ENCODE data around the gene CDX2.

The CDX2 gene

GRCh38 chr13:27979001-27979643 is 10.0 kb upstream of the CDX2 start:
- in situ Hi-C loops (cut with MboI; ENCODE audit: low sequenced_read_pairs) = loop anchor here (10.0 kb wide), 1 partner anchor 604 kb away; no protein-coding TSS in a partner anchor

GRCh38 chr13:27978301-27978968 is 9.3 kb upstream of the CDX2 start:
- in situ Hi-C loops (cut with MboI; ENCODE audit: low sequenced_read_pairs) = loop anchor here (10.0 kb wide), 1 partner anchor 604 kb away; no protein-coding TSS in a partner anchor

DNA sequence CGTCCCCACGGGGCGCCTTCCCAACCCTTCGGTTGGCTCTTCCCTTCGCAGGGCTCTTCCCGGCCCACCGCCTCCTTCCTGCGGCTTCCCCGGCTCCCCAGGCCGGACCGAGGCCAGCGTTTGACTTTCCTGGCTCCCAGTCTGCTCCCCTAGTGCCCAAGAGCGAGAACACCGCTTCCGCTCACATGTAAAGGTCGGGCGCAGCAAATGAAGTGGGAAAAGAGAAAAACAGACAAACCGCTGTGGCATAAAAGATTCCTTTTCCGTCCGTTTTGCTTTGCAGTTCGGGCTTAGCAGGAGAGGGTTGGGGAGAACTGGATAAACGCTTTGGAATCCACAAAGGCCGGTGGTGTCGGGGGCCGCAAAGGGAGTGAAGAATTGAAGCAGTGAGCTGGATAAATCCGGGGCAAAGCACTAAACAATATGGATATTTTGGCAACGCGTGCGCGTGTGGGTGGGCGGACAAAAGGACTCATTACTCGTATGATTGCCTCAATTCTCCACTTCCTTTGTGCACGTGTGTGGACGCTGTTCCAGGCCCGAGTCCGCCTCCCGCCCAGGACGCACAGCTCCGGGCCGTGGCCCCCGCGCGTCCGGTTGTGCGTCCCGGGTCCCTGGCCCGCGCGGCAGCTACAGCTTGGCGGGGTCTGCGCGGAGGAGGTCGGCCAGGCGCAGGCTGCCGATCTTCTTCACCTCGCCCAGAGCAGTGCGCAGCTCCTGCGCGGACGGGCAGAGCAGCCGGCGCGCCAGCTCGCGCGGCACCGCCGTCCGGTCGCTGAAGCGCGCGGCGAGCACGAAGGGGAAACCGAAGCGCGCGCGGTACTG is 8.6 kb upstream of the CDX2 start:
- in situ Hi-C loops (cut with MboI; ENCODE audit: low sequenced_read_pairs) = loop anchor here (10.0 kb wide), 1 partner anchor 603 kb away; no protein-coding TSS in a partner anchor

- in situ Hi-C loops (cut with MboI; ENCODE audit: low sequenced_read_pairs) = loop anchor here (10.0 kb wide), 1 partner anchor 602 kb away; no protein-coding TSS in a partner anchor
Observed at GRCh38 chr13:27976362-27977091, 7.4 kb upstream of the CDX2 start.

DNA sequence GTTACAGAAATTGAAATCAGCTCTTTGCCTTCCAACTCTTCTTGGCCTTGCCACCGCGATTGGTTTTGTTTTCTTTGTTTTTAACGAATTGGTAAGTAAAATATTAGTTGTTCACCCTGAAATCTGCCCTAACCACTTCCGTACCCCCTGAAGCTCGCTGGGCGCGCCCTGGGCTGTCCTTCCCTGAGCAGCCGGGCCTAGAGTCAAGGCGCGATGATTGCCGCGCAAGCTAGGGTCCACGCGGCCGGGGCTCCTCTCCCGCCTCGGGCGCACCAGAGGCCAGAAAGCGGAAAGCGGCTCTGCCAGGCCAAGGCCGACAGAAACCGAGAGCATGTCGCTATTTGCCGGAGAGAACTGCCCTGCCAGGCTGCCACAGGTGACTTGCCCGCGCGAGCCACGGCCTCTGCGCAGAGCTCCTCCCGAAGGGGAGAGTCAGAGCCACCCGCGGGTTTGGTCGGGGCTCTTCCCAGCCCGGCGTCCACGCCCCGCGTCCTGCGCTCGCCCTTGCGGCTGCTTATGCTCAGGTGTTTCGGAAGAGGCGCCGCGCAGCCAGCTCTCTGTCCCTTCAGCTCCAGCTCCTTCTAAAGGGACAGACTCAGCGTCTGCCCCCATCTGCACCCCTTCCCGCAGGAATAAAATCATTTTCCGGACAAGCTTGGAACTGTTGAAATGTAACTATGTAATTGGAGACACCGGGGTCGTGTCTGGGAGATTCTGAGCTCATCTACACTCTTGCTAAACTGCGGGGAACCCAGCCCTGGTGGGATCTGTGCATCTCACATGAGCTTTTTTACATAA is 6.6 kb upstream of the CDX2 start:
- in situ Hi-C loops (cut with MboI; ENCODE audit: low sequenced_read_pairs) = loop anchor here (10.0 kb wide), 1 partner anchor 601 kb away; no protein-coding TSS in a partner anchor

- in situ Hi-C loops (cut with MboI; ENCODE audit: low sequenced_read_pairs) = loop anchor here (10.0 kb wide), 1 partner anchor 599 kb away; no protein-coding TSS in a partner anchor
Observed at GRCh38 chr13:27973961-27974662, 5.0 kb upstream of the CDX2 start.

DNA sequence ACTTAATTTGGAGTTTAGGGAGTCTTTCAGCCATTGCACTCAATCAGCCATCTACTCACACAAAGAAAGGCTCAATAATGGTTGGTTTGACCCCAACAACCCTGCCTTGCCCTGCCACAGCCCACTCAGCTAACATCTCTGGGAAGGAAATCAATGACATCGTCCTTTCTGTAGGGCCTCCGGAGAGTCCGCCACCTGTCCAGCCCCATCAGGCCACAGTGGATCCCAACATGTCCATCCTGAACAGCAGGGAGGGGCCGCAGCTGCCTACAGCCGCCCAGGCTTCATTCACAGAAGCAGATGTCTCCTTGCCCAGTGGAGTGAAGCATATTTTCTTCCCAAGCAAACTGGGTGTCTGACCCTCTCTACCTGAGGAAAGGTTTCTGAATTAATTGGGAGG is 4.2 kb upstream of the CDX2 start:
- in situ Hi-C loops (cut with MboI; ENCODE audit: low sequenced_read_pairs) = loop anchor here (10.0 kb wide), 1 partner anchor 598 kb away; no protein-coding TSS in a partner anchor

- in situ Hi-C loops (cut with MboI; ENCODE audit: low sequenced_read_pairs) = loop anchor here (10.0 kb wide), 1 partner anchor 598 kb away; no protein-coding TSS in a partner anchor
Observed at GRCh38 chr13:27972478-27972820, 3.3 kb upstream of the CDX2 start.

DNA sequence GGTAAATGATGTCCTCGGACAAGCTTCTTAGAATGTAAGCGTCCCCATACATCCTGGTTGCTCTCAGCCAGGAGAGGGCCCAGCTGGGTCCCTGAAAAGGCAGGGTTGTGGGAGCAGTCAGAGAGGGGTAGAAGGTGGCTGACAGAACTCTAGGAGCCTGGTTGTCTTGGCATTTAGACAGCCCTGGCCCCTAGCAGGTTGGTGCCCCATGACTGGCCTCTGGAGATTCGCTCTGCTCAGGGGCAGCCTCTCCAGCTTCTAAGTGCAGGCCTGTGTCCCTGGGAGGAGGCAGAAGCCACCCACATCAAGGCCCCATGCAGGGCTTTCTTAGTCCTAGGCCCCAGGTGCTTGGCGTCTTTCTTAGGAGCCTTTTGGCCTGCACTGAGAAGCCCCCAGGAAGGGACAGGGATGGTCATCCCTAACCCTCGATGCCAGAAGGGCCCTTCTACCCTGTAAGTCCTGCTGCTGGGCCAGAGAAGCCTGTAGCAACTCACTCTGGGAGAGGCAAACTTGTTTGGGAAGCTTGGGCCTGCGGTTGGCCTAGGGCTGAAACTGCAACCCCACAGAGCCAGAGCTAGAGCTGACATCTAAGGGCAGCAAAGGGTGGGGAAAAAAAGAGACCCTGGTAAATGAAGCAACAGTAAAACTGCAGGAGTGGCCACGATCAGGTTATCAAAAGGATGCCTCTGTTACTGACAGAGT is 2.8 kb upstream of the CDX2 start:
- in situ Hi-C loops (cut with MboI; ENCODE audit: low sequenced_read_pairs) = loop anchor here (10.0 kb wide), 1 partner anchor 597 kb away; no protein-coding TSS in a partner anchor

DNA sequence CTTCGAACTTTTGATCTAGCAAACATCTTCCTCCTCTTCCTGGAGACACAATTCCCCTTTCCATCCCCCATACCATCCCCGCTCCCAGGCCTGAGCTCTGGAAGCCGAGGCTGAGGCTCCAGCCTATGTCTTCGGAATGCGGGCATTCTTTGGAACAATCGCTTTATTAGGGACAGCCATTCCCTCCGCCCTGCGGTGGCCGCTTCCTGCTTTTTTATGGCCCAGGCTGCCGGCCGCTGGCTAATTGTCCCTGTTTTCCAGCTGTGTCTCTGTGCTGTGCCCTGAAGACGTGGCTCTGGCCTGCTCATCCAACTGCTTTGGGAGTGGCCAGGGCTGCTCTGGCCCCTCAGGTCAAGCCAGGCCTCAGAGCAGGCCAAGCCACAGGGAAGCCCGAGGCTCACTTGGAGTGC is 2.1 kb upstream of the CDX2 start:
- in situ Hi-C loops (cut with MboI; ENCODE audit: low sequenced_read_pairs) = loop anchor here (10.0 kb wide), 1 partner anchor 596 kb away; no protein-coding TSS in a partner anchor

DNA sequence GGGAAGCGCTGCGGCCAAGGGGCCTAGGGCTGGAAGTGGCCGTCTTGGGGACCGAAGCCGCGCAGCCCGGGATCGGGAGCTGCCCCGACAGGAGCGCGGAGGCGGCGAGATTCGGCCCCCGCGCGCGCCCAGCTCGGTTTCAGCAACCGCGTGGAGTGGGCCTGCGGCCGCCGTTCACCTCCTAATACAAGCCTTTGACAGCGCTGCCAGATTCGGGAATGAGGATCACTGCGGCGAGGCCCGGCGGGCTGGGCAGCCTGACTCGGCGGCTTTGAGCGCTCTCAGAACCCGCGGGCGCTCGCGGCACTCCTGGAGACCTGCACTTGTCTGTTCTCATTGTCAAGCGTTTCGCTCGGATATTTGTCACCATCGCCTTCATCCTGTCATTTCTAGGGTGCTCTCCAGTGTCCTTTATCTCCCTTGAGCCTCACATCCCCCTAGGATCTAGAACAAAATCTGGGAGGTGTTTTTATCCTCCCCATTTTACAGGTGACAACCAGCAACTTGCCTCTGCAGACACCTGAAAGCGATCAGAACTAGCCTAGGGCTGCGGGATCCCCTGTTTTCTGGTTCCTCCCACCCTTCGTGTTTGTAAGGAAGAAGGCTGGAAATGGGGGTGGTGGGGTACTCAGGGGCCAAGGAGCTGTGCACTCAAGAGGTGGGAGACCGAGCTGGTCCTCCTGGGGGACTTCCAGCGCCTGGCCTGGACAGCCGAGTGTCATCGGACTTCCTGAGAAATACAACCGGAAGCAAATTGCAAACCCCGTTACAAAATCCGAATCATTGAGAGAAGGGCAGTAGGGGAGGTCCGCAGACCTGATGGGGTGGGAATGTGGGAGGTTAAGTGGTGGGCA is 1.5 kb upstream of the CDX2 start:
- in situ Hi-C loops (cut with MboI; ENCODE audit: low sequenced_read_pairs) = loop anchor here (10.0 kb wide), 1 partner anchor 596 kb away; no protein-coding TSS in a partner anchor

DNA sequence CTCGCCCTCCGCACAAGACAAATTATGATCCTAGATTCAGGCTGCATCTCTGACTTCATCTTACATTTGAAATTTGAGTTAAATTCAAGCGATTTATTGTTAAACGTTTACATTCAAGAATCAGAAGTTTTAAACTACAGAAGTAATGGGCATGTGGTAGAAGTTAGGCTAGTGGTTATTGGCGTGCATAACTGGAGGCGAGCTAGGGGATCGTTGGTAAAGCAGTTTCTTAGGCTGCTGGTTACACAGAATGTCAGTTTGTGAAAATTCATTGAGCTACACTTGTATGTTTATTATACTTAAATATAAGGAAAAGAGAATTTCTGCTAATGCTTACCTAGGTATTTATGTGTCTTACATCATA is 733 bp upstream of the CDX2 start:
- in situ Hi-C loops (cut with MboI; ENCODE audit: low sequenced_read_pairs) = loop anchor here (10.0 kb wide), 1 partner anchor 595 kb away; no protein-coding TSS in a partner anchor

DNA sequence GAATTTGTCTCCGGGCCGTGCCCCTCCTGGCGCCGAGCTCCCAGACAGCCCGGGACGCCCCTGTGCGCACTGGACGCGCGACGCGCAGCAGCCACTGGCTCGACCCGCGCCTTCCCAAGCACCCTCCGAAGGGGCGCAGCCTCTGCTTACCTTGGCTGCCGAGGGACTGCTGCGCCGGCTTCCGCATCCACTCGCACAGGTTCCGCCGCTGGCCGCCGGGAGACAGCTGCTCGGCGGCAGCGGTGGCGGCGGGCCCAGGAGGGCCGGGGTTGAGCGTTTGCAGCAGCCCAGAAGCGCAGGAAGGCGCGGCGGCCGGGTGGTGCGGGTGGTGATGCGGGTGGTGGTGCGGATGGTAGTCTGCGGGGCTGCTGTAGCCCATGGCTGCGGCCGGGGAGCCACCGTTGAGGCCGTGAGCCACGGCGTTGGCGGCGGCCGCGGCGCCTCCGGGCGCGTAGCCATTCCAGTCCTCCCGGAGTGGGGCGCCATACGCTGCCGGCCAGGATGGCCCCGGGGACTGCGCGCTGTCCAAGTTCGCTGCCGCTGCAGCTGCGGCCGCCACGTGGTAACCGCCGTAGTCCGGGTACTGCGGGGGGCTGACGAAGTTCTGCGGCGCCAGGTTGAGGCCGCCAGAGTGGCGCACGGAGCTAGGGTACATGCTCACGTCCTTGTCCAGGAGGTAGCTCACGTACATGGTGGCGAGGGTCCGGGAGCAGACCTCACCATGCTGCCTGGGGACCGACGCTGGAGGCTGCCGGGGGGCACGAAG is 616 bp downstream of the CDX2 start:
- in situ Hi-C loops (cut with MboI; ENCODE audit: low sequenced_read_pairs) = no loop called here

DNA sequence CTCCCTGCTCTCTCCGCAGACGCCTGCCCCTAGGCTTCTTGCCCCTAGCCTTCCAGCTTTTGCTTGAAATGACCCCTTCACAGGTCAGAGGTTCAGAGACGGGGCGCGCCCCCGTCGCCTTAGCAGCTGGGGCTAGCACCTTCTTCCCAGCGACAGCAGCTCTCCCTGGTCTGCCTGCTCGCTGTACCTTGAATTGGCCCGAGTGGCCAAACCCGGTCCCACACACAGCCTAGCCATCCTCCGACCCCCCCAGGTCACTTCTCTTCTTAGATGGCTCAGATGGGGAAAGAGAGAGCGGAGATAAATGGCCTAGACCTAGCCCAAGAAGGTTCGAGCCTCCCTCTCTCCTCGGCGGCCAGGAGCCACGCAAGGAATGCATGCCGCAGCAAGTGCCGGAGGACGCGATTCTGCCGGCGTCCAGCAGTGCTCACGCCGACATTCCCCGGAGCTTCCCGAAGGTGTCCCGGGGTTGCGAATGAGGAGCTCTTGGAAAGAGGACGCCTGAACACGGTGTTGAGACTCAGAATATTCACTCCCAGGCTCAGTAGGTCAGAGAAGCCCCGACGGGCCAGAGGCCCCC is 1.3 kb downstream of the CDX2 start:
- in situ Hi-C loops (cut with MboI; ENCODE audit: low sequenced_read_pairs) = no loop called here

DNA sequence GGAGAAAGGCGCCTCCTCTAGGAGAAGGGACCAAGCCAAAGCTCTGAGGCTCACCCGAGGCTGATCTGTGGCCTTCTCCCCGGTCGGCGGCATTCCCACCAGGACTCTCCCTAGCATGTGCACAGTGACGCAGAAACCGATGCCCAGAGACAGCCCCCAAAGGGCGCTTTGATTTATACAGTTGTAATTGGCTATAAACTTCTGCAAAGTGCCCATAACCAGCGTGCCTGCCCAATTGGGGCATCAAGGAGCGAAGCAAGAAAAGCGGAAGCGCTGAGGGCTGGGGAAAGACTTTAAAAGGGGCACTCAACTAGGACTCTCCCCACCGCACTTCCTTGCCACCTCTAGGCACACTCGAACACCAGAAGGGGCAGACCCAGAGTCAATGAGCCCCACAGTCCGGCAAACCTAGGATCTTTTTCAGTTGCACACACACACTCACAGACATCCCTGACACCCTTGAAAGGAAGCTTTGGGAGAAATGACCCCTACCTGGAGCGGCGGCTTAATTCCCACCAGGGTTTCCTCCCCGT is 1.8 kb downstream of the CDX2 start:
- in situ Hi-C loops (cut with MboI; ENCODE audit: low sequenced_read_pairs) = no loop called here

DNA sequence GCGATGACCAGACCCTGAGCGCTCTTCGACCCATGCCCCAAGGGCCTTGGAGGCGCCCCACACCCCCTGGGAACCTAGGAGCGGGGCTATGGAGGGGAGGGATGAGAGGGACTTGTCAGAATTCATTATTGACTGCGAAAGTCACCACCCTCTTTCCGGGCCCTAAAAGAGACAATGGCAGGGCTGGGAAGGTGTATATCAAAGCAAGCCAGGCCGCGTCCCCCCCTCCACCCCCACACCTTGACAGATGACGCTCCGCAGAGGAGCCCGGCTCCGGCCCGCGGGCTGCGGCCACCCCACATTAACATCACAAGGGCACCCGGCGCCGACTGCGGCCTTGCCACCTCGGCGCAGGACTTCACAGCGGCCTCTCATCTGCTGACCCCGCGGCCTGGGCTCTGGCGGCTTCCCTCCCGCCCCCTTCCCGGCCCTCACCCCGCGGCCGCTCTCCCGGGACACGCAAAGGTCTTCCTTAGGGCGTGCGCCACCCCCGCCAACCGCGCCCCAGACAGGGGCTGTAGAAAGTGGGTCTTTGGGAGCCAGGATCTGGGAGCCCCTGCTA is 2.4 kb downstream of the CDX2 start:
- in situ Hi-C loops (cut with MboI; ENCODE audit: low sequenced_read_pairs) = no loop called here
